OCI-LY1 (cell line): ENCODE results near the gene OXSR1.
A peak's percentile ranks its signal among the peaks of the same experiment; 100 is the strongest.

Source experiments
- H2AFZ ChIP-seq: fragments of 200-600 bp; sonication (generic), shearing (Covaris generic); 2 replicates; pipeline ENCODE4 v1.6.0; 2014; ENCODE audit warnings: antibody characterized with exemption, mild to moderate bottlenecking, low read length
- H3F3A ChIP-seq: fragments of 200-600 bp; sonication (generic), shearing (Covaris generic); 2 replicates; pipeline ENCODE4 v1.6.0; 2014; ENCODE audit warnings: mild to moderate bottlenecking, antibody characterized with exemption, low read length, moderate library complexity; ENCODE audit not compliant: insufficient read depth
- H3K27ac ChIP-seq: fragments of 200-600 bp; sonication (generic); 2 replicates; pipeline ENCODE4 v1.5.1; 2014; ENCODE audit warnings: low read length, mixed run types, mild to moderate bottlenecking, low read depth; ENCODE audit not compliant: poor library complexity, severe bottlenecking
- H3K27me3 ChIP-seq: fragments of 200-600 bp; sonication (generic); 2 replicates; pipeline ENCODE4 v1.6.0; 2014; ENCODE audit warnings: antibody characterized with exemption, mild to moderate bottlenecking, low read length, moderate library complexity; ENCODE audit not compliant: insufficient read depth
- H3K36me3 ChIP-seq: fragments of 200-600 bp; sonication (generic); 2 replicates; pipeline ENCODE4 v1.6.1; 2014; ENCODE audit warnings: mild to moderate bottlenecking, antibody characterized with exemption, low read length, moderate library complexity, mixed read lengths; ENCODE audit not compliant: insufficient read depth
- H3K4me1 ChIP-seq: fragments of 200-600 bp; sonication (generic); 2 replicates; pipeline ENCODE4 v1.5.1; 2014; ENCODE audit warnings: mild to moderate bottlenecking, low read length, moderate library complexity; ENCODE audit not compliant: insufficient read depth, severe bottlenecking
- H3K4me2 ChIP-seq: fragments of 200-600 bp; sonication (generic), shearing (Covaris generic); 2 replicates; pipeline ENCODE4 v1.6.1; 2014; ENCODE audit warnings: low read length
- H3K4me3 ChIP-seq: fragments of 200-600 bp; sonication (generic); 2 replicates; pipeline ENCODE4 v1.5.1; 2014; ENCODE audit warnings: low read length, low read depth, mild to moderate bottlenecking, mixed read lengths; ENCODE audit not compliant: poor library complexity, severe bottlenecking
- H3K79me2 ChIP-seq: fragments of 200-600 bp; shearing (Covaris generic); 2 replicates; pipeline ENCODE4 v1.6.1; 2016; ENCODE audit warnings: mixed run types, low read length, mixed read lengths; ENCODE audit not compliant: insufficient read depth
- H3K9ac ChIP-seq: fragments of 200-600 bp; sonication (generic), shearing (Covaris generic); 2 replicates; pipeline ENCODE4 v1.6.1; 2014; ENCODE audit warnings: mild to moderate bottlenecking, low read length, mixed read lengths
- H3K9me2 ChIP-seq: fragments of 200-600 bp; sonication (generic), shearing (Covaris generic); 2 replicates; pipeline ENCODE4 v1.6.1; 2014; ENCODE audit warnings: low read depth, mild to moderate bottlenecking, low read length, mixed read lengths
- H3K9me3 ChIP-seq: fragments of 200-600 bp; shearing (Covaris generic); 2 replicates; pipeline ENCODE4 v1.6.1; 2014; ENCODE audit warnings: low read length, mixed read lengths
- H4K20me1 ChIP-seq: fragments of 200-600 bp; sonication (generic), shearing (Covaris generic); 2 replicates; pipeline ENCODE4 v1.6.0; 2016; ENCODE audit warnings: mild to moderate bottlenecking, low read length; ENCODE audit not compliant: insufficient read depth
- CTCF ChIP-seq: fragments of 200-600 bp; sonication (generic), shearing (Covaris generic); IDR thresholded peaks from 2 replicates; pipeline ENCODE4 v1.5.1; 2017; ENCODE audit warnings: mild to moderate bottlenecking, antibody characterized with exemption, low read length, moderate library complexity, mixed read lengths
- EZH2 ChIP-seq: fragments of 200-600 bp; sonication (generic), shearing (Covaris generic); IDR thresholded peaks from 2 replicates; pipeline ENCODE4 v1.8.0; 2017; ENCODE audit warnings: borderline replicate concordance, mixed run types, mild to moderate bottlenecking, antibody characterized with exemption, low read length, moderate library complexity, mixed read lengths

Gene OXSR1

GRCh38 chr3:38297537-38297936, 132.2 kb downstream of the OXSR1 start:
- Histone ChIP-seq H3K9me3 (no peaks in the 10 kb centered on the region), H3K4me1 (no peaks in the 10 kb centered on the region), H3K79me2 (no peaks in the 10 kb centered on the region), H3K27ac (no peak overlapping the region), H4K20me1 (no peaks in the 10 kb centered on the region), H3K4me3 (no peak overlapping the region), H2AFZ (no peak overlapping the region), H3K36me3 (no peaks in the 10 kb centered on the region), H3K4me2 (no peak overlapping the region), H3K27me3 (no peaks in the 10 kb centered on the region), H3K9me2 (no peaks in the 10 kb centered on the region), H3K9ac (no peak overlapping the region), H3F3A (no peaks in the 10 kb centered on the region)
- TF ChIP-seq EZH2 (no peak), CTCF (no peak)

GRCh38 chr3:38297947-38298711, 132.8 kb downstream of the OXSR1 start:
- Histone ChIP-seq H3K36me3 (no peaks in the 10 kb centered on the region), H3K4me1 (no peaks in the 10 kb centered on the region), H2AFZ (no peak overlapping the region), H3K79me2 (no peaks in the 10 kb centered on the region), H3K27me3 (no peaks in the 10 kb centered on the region), H3K9me2 (no peaks in the 10 kb centered on the region), H3K4me2 (no peak overlapping the region), H3K9ac (no peak overlapping the region), H3F3A (no peaks in the 10 kb centered on the region), H3K4me3 (no peak overlapping the region), H4K20me1 (no peaks in the 10 kb centered on the region), H3K27ac (no peak overlapping the region), H3K9me3 (no peaks in the 10 kb centered on the region)
- TF ChIP-seq EZH2 (no peak), CTCF (peak; percentile 69)
